T-helper 1 cell treated with Interleukin-12 subunit alpha and Interleukin-12 subunit beta and Interleukin-4 antibody, amounts not matched to agents 30 μg/mL and 1 μg/mL, for 36 hours (primary cell): ENCODE data around the gene ACAD10.
"Not testable (repeated sequence)": the region's sequence is repeated elsewhere in the genome, so short reads cannot be mapped to it uniquely, and the experiment has no call there.

Experiments
- H3K27ac Mint-ChIP-seq: one replicate; pipeline ENCODE4 v1.8.0; 2021; ENCODE audit warnings: mild to moderate bottlenecking, mixed read lengths
- H3K27me3 Mint-ChIP-seq: one replicate; pipeline ENCODE4 v1.8.0; 2021; ENCODE audit warnings: low read depth, mixed read lengths
- H3K36me3 Mint-ChIP-seq: one replicate; pipeline ENCODE4 v1.8.0; 2021; ENCODE audit warnings: low read depth, mixed read lengths
- H3K4me1 Mint-ChIP-seq: one replicate; pipeline ENCODE4 v1.8.0; 2021; ENCODE audit warnings: low read depth, mixed read lengths
- H3K4me3 Mint-ChIP-seq: one replicate; pipeline ENCODE4 v1.8.0; 2021; ENCODE audit warnings: mild to moderate bottlenecking, moderate library complexity, mixed read lengths
- H3K9me3 Mint-ChIP-seq: one replicate; pipeline ENCODE4 v1.8.0; 2021; ENCODE audit warnings: mixed read lengths

Gene ACAD10

GRCh38 chr12:111685811-111686573, at the start of gene ACAD10, which contains the start of gene BRAP:
TSS of gene ACAD10 (plus strand) at chr12:111686053. CDS start at chr12:111692710, 6,657 bp downstream.
TSS of gene BRAP (minus strand) at chr12:111685956. CDS start at chr12:111685792, 164 bp downstream.
- peak within 1 kb of the TSS; percentile 98 for H3K27ac Mint-ChIP-seq
- no peaks in the 10 kb centered on the region for H3K9me3 Mint-ChIP-seq
- H3K27me3 Mint-ChIP-seq: no peaks in the 10 kb centered on the region
- peak within 1 kb of the TSS; percentile 97 for H3K4me3 Mint-ChIP-seq
- peaks cover 9% of the 10 kb centered on the region for H3K36me3 Mint-ChIP-seq
- peaks cover 27% of the 10 kb centered on the region for H3K4me1 Mint-ChIP-seq

- Mint-ChIP-seq H3K27ac (no peak overlapping the region), H3K27me3 (no peaks in the 10 kb centered on the region), H3K4me3 (no peak overlapping the region), H3K4me1 (no peaks in the 10 kb centered on the region), H3K9me3 (no peaks in the 10 kb centered on the region), H3K36me3 (no peaks in the 10 kb centered on the region)
Measured at GRCh38 chr12:111636209-111636945, 49.5 kb upstream of the ACAD10 start.

- Mint-ChIP-seq H3K4me3 (no peak overlapping the region), H3K27me3 (no peaks in the 10 kb centered on the region), H3K36me3 (peaks cover 7% of the 10 kb centered on the region), H3K4me1 (no peaks in the 10 kb centered on the region), H3K27ac (no peak overlapping the region), H3K9me3 (no peaks in the 10 kb centered on the region)
Measured at GRCh38 chr12:111638556-111638955, 47.3 kb upstream of the ACAD10 start.

- H3K4me3 Mint-ChIP-seq: no peak overlapping the region
- peaks cover 14% of the 10 kb centered on the region for H3K36me3 Mint-ChIP-seq
- no peaks in the 10 kb centered on the region for H3K27me3 Mint-ChIP-seq
- no peaks in the 10 kb centered on the region for H3K9me3 Mint-ChIP-seq
- H3K27ac Mint-ChIP-seq: no peak overlapping the region
- H3K4me1 Mint-ChIP-seq: no peaks in the 10 kb centered on the region
Measured at GRCh38 chr12:111640506-111640905, 45.3 kb upstream of the ACAD10 start.

GRCh38 chr12:111642681-111643426, 43.0 kb upstream of the ACAD10 start:
- Mint-ChIP-seq H3K4me3 (no peak overlapping the region), H3K36me3 (peaks cover 26% of the 10 kb centered on the region), H3K27ac (no peak overlapping the region), H3K27me3 (no peaks in the 10 kb centered on the region), H3K4me1 (peaks cover 4% of the 10 kb centered on the region), H3K9me3 (no peaks in the 10 kb centered on the region)

GRCh38 chr12:111643427-111643826, 42.4 kb upstream of the ACAD10 start:
- H3K9me3 Mint-ChIP-seq: no peaks in the 10 kb centered on the region
- no peaks in the 10 kb centered on the region for H3K27me3 Mint-ChIP-seq
- H3K36me3 Mint-ChIP-seq: peaks cover 26% of the 10 kb centered on the region
- no peak overlapping the region for H3K4me3 Mint-ChIP-seq
- H3K4me1 Mint-ChIP-seq: peaks cover 4% of the 10 kb centered on the region
- no peak overlapping the region for H3K27ac Mint-ChIP-seq

GRCh38 chr12:111645433-111645832, 40.4 kb upstream of the ACAD10 start:
- peaks cover 4% of the 10 kb centered on the region for H3K4me1 Mint-ChIP-seq
- H3K9me3 Mint-ChIP-seq: no peaks in the 10 kb centered on the region
- peaks cover 34% of the 10 kb centered on the region for H3K36me3 Mint-ChIP-seq
- H3K27ac Mint-ChIP-seq: no peak overlapping the region
- H3K27me3 Mint-ChIP-seq: no peaks in the 10 kb centered on the region
- H3K4me3 Mint-ChIP-seq: no peak overlapping the region

GRCh38 chr12:111650912-111651311, 34.9 kb upstream of the ACAD10 start:
- H3K4me1 Mint-ChIP-seq: peaks cover 4% of the 10 kb centered on the region
- no peaks in the 10 kb centered on the region for H3K27me3 Mint-ChIP-seq
- H3K9me3 Mint-ChIP-seq: no peaks in the 10 kb centered on the region
- no peak overlapping the region for H3K27ac Mint-ChIP-seq
- no peak overlapping the region for H3K4me3 Mint-ChIP-seq
- H3K36me3 Mint-ChIP-seq: peaks cover 35% of the 10 kb centered on the region

- not testable (repeated sequence) for H3K27me3 Mint-ChIP-seq, H3K4me3 Mint-ChIP-seq, H3K4me1 Mint-ChIP-seq, H3K27ac Mint-ChIP-seq, H3K9me3 Mint-ChIP-seq
- H3K36me3 Mint-ChIP-seq: peaks cover 27% of the 10 kb centered on the region
Measured at GRCh38 chr12:111652530-111652929, 33.3 kb upstream of the ACAD10 start.

GRCh38 chr12:111653596-111653995, 32.3 kb upstream of the ACAD10 start:
- Mint-ChIP-seq H3K36me3 (peaks cover 30% of the 10 kb centered on the region), H3K27ac (no peak overlapping the region), H3K27me3 (no peaks in the 10 kb centered on the region), H3K4me3 (no peak overlapping the region), H3K4me1 (no peaks in the 10 kb centered on the region), H3K9me3 (no peaks in the 10 kb centered on the region)

GRCh38 chr12:111655356-111655755, 30.5 kb upstream of the ACAD10 start:
- Mint-ChIP-seq H3K4me3 (no peak overlapping the region), H3K4me1 (no peaks in the 10 kb centered on the region), H3K36me3 (peaks cover 32% of the 10 kb centered on the region), H3K27me3 (no peaks in the 10 kb centered on the region), H3K9me3 (no peaks in the 10 kb centered on the region), H3K27ac (no peak overlapping the region)

GRCh38 chr12:111656016-111656415, 29.8 kb upstream of the ACAD10 start:
- Mint-ChIP-seq H3K27ac (no peak overlapping the region), H3K9me3 (no peaks in the 10 kb centered on the region), H3K27me3 (no peaks in the 10 kb centered on the region), H3K36me3 (peaks cover 32% of the 10 kb centered on the region), H3K4me1 (no peaks in the 10 kb centered on the region), H3K4me3 (no peak overlapping the region)

GRCh38 chr12:111664499-111664898, 21.4 kb upstream of the ACAD10 start:
- H3K36me3 Mint-ChIP-seq: peaks cover 30% of the 10 kb centered on the region
- H3K27ac Mint-ChIP-seq: no peak overlapping the region
- no peak overlapping the region for H3K4me3 Mint-ChIP-seq
- no peaks in the 10 kb centered on the region for H3K4me1 Mint-ChIP-seq
- no peaks in the 10 kb centered on the region for H3K9me3 Mint-ChIP-seq
- no peaks in the 10 kb centered on the region for H3K27me3 Mint-ChIP-seq

GRCh38 chr12:111664961-111665865, 20.6 kb upstream of the ACAD10 start:
- no peaks in the 10 kb centered on the region for H3K9me3 Mint-ChIP-seq
- H3K27me3 Mint-ChIP-seq: no peaks in the 10 kb centered on the region
- H3K4me1 Mint-ChIP-seq: no peaks in the 10 kb centered on the region
- H3K36me3 Mint-ChIP-seq: peaks cover 30% of the 10 kb centered on the region
- H3K4me3 Mint-ChIP-seq: no peak overlapping the region
- no peak overlapping the region for H3K27ac Mint-ChIP-seq
